Stimulated activated CD4-positive, alpha-beta T cell treated with anti-CD3 and anti-CD28 coated beads, Interleukin-12 subunit alpha, Interleukin-12 subunit beta, amount 100 ng/mL, for 48 hours (primary cell): ENCODE results near the gene MYO15B.

Experiments
- DNase-seq, 3 donors: peaks; one replicate each; pipeline ENCODE4 v3.0.0-alpha.2; 2020; ENCODE audit warnings: low read depth in 2 of 3, low spot score in 1 of 3

The MYO15B gene

DNA sequence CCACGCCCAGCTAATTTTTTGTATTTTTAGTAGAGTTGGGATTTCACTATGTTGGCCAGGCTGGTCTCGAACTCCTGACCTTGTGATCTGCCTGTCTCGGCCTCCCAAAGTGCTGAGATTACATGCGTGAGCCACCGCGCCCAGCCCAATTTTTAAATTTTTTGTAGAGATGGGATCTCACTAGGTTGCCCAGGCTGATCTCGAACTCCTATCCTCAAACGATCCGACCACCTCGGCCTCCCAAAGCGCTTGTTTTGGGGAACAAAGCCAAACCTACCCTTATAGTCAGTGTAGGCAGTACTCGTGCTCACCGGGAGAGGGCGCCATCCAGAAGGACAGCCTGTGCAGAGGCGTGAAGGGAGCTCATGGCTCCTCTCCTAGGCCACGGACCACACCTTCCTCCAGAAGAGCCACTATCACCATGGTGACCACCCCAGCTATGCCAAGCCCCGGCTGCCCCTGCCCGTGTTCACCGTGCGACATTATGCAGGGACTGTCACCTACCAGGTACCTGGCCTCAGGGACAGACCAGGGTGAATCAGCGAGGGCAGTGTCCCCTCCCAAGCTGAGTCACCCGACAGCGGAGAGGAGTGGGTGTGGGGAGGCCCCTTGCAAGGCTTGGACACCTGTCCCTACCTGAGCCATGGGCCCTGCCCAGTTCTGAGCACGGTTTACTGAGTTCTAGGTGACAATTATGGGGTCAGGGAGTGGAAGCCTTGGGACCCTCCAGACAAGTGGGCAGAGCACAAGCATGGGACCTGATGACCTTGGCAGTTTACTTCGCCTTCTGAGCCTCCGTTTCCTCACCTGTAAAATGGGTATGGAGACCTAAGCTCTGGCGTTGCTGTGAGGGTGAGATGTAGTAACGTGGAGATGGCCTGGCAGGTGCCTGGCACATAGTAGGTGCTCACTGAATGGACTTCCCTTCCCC, 13.7 kb downstream of the MYO15B start:
- DNase-seq: peak; percentile 42 to 69 (median 51)

DNA sequence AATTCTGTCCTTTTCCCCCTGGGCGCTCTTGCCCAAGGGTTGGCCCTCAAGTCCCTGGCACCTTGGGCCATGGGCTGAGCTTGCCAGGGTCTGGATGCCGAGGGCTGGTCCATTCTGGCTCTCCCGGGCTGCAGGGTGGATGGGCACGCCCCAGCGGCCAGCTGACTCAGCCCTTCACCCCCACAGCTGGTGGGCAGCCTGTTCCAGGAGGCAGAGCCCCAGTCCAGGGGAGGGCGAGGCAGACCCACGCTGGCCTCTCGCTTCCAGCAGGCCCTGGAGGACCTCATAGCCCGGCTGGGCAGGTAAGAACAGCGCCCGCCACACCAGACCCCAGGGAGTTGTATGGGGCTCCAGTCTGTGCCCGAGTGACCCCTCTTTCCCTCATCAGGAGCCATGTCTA, 15.0 kb downstream of the MYO15B start:
- no peak for DNase-seq

DNA sequence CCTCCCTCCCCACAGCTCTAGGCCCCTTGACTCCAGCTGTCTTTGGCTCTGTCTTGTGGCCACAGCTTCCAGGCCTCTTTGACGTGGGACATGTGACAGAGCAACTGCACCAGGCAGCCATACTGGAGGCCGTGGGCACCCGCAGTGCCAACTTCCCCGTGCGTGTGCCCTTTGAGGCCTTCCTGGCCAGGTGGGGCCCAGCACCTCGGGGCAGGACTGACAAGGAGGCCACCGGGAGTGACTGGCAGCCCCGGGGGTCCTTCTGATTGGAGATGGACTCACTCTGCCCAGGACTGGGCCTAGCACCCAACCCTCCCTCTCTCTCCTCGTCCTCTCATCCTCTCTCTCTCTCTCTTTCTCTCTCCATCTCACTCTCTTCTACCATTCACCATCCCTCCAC, 15.5 kb downstream of the MYO15B start:
- DNase-seq: no peak

DNA sequence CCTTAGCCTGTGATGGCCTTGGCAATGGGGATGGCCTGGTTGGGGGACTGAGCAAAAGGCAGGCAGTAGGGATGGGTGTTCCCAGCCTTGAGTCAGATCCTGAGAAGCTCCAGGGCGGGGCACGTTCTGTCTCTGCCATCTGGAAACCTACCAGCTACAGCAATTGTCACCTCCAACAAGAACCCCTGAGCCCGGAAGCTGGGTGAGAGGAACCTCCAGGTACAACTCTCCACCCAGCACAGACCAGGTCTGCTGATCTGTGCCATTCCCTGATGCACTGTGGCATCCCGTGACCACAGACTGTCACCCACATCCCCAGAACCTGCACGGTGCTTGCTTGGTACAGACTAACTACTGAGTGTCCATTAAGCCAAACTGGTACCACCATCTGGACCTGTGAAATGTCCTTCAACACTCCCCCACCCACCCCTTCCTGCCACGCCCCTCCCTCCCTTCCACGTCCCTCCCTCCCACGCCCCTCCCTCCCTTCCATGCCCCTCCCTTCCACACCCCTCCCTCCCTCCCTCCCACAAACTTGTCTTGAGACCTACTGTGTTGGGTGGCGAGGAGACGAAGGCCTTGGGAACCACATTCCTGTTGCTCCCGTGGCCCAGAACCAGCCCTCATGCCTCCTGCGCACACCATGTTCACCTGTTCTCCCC, 16.6 kb downstream of the MYO15B start:
- no peak for DNase-seq

DNA sequence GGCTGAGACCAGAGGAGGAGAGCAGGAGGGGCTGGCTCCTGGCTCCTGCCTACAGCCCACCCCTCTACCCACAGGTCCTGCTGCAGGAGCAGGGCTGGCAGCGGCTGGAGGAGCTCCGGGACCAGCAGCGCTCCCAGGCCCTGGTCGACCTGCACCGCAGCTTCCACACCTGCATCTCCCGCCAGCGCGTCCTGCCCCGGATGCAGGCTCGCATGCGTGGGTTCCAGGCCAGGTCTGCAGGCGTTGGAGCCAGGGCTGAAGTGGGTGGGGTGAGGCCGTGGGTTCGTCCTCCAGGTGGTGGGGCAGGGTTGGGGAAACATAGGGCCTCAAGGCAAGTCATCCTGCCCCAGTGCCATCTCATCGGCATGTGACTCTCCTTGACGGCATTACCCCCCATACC, 18.2 kb downstream of the MYO15B start:
- no peak for DNase-seq

DNA sequence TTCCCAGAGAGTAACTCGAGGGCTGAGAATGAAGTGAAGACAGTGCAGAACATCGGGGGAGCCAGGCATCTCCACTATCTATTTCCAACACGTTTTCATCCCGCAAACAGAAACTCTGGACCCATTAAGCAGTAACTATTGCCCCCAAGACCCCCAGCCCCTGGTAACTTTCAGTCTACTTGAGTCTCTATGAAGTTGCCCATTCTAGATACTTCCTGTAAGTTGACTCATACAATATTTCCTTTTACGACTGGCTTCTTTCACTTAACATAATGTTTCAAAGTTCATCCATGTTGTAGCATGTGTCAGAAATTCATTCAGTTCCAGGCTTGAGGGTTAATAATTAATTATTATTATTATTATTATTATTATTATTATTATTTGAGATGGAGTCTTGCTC, 19.5 kb downstream of the MYO15B start:
- no peak for DNase-seq

DNA sequence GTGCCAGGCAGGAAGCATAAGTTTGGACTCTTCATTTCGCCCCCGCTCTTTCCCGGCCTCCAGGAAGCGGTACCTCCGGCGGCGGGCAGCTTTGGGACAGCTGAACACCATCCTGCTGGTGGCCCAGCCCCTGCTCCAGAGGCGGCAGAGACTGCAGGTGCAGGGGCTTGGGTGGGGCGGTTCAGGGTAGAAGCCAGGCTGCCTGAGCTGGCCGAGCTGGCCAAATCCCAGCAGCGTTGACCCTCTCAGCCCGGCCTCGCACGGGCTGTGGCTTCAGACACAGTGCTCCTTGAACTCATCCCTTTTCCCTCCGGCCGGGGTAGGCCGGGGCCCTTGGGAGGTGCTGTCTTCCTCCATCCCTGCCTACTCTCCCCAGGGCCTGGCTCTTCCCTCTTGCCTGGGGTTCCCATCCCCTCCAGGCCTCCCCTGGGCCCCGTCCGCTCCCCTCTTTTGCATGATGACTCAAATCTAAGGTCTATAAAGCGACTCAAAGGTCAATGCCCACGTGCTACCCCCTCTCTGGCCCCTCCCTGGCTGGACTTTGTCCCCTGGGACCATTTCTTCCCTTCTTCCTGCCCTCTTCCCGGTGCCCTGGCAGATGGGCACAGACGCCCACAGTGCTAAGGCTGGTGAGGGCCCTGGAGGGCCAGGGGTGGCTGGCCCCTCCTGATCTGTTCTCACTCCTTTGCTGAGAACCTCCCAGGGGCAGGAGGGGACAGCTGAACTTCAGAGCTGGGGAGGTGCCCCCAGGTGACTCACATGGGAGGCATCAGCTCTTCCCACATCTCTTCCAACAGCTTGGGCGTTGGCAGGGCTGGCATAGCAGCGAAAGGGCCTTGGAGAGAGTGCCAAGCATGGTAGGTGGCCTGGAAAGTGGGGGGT, 22.7 kb downstream of the MYO15B start:
- no peak for DNase-seq

DNA sequence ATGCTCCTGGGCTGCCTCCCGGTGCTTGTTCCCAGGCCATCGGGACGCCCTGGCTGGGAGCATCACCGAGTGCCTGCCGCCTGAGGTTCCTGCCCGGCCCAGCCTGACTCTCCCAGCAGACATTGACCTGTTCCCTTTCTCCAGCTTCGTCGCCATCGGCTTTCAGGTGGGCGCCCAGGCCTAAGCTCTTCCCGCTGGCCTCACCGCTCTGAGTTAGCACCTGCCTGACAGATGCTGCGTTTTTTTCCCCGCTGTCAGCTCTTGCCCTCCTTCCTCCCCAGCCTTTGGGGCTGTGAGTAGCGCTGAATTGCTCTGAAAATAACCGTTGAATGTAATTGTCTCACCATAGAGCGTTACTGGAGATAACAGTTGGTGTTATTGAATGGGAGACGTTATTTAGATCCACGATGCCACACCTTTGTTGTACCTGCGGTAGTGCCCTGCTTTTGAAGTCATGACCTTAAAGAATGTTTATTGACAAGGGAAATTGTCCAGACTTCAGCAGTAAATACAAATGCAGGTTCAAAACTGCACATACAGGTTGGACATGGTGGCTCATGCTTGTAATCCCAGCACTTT, 24.3 kb downstream of the MYO15B start:
- no peak for DNase-seq

DNA sequence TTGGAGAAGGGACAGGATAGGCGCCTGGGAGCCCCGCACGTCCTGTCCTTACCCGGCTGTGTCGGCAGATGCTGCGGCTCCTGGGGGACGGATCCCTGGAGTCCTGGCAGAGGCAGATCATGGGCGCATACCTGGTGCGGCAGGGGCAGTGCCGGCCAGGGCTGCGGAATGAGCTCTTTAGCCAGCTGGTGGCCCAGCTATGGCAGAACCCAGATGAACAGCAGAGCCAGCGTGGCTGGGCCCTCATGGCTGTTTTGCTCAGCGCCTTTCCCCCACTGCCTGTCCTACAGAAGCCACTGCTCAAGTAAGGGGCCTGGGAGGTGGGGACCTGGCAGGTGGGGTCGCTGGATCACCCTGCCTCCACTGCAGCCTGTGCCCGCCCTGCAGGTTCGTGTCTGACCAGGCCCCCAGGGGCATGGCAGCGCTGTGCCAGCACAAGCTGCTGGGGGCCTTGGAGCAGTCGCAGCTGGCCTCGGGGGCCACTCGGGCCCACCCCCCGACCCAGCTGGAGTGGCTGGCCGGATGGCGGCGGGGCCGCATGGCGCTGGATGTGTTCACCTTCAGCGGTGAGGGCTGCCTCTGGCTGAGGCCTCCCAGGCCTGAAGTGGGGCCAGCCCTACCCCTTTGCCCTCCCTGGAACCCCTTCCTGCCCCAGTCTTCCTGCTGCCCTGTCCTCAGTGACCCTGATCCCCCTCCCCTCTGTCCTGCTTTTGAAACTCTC, 25.5 kb downstream of the MYO15B start:
- DNase-seq: no peak

DNA sequence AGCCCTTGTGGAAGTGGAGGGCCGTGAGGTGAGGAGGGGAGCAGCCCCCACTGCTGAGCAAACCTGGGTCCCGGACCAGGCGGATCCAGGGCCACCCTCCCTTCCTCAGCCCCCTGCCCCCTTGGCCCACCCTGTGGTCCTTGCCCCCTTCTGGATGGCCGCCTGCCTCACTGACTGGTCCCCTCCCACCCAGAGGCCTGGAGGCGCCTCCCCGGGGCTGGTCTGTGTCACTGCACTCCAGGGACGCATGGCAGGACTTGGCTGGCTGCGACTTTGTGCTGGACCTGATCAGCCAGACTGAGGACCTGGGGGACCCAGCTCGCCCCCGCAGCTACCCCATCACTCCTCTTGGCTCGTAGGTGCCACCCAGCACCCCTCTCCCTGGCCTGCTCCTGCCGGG, 26.4 kb downstream of the MYO15B start:
- no peak for DNase-seq

DNA sequence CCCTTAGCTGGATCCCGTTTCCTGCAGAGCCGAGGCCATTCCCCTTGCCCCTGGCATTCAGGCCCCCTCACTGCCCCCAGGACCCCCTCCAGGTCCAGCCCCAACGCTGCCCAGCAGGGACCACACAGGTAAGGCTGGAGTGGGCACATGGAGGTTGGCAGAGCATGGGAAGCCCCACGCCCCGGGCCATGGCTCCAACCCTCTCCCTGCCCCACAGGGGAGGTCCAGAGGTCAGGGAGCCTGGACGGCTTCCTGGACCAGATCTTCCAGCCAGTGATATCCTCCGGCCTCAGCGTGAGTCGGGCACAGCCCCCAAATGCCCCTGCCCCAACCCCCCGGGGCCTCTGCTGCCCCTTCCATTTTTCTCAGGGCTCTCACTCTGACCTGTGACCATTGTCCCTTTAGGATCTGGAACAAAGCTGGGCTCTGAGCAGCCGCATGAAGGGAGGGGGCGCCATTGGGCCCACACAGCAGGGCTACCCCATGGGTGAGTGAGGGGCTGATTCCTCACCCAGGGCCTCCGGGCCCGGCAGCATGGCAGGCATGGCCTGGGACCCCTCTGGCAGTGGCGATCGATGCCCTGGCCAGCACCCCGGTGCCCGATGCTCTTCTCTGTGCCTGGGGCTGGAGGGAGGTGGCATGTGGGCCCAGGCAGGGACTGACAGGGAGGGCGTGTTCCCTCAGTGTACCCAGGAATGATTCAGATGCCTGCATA, 27.1 kb downstream of the MYO15B start:
- no peak for DNase-seq

DNA sequence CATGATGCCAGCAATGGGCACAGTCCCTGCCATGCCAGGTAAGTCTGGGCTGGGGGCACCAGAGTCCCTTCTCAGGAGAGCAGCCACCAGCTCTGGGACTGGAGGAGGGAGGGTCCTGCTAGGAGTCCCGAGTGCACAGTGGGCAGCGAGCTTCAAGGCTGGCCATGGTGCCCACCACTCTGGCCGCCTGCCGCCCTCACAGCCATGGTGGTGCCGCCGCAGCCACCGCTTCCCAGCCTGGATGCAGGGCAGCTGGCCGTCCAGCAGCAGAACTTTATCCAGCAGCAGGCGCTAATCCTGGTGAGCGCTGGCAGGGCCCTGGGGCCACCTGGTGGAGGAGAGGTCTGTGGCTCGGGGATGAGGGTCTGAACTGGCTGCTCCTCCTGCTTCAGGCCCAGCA, 27.7 kb downstream of the MYO15B start:
- no peak for DNase-seq

DNA sequence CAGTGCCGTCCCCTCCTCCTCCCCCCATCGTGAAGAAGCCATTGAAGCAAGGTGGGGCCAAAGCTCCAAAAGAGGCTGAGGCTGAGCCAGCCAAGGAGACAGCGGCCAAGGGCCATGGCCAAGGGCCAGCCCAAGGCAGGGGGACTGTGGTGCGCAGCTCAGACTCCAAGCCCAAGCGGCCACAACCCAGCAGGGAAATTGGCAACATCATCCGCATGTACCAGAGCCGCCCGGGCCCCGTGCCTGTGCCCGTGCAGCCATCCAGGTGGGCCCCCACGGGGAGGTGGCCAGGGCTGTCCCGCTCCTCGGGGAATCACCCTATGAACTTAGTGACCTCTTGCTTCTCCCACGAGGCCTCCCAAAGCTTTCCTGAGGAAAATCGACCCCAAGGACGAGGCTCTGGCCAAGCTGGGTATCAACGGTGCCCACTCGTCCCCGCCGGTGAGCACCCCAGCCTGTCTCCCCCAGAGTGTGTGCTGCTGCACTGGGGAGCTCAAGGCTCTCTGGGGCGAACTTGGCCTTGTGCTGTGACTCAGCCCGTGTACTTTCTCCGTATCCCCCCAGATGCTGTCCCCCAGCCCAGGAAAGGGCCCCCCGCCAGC, 29.0 kb downstream of the MYO15B start:
- DNase-seq: no peak

DNA sequence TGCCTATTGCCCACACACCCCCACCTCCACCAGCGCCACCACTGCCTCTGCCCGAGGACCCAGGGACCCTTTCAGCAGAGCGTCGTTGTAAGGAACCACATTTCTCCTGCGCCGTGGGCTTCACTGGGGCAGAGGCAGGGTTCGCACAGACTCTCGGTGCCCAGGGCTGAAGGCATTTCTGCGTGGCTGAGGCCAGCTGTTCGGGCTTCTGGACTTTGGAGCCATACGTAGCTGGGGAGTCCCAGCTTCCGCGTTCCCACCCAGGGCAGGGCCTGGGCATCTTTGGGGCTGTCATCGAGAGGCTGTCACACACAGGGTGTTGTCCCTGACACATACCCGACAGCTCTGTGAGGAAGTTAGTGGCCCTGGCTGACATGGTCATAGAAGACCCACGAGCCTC, 29.6 kb downstream of the MYO15B start:
- no peak for DNase-seq

DNA sequence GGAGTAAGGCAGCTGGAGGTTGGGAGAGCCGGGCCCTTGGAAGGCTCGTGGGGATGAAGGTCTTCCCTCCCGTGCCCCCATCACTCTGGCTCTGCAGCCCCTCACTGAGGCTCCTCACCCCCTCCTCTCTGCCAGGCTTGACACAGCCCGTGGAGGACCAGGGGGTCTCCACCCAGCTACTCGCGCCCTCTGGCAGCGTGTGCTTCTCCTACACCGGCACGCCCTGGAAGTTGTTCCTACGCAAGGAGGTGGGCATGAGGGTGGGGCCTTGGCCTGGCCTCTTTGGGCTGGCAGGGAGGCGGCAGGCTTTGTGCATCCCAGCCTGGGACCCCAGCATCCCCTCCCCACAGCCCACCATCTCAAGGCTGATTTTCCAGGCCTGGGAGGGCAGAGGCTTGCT, 30.1 kb downstream of the MYO15B start:
- no peak for DNase-seq

DNA sequence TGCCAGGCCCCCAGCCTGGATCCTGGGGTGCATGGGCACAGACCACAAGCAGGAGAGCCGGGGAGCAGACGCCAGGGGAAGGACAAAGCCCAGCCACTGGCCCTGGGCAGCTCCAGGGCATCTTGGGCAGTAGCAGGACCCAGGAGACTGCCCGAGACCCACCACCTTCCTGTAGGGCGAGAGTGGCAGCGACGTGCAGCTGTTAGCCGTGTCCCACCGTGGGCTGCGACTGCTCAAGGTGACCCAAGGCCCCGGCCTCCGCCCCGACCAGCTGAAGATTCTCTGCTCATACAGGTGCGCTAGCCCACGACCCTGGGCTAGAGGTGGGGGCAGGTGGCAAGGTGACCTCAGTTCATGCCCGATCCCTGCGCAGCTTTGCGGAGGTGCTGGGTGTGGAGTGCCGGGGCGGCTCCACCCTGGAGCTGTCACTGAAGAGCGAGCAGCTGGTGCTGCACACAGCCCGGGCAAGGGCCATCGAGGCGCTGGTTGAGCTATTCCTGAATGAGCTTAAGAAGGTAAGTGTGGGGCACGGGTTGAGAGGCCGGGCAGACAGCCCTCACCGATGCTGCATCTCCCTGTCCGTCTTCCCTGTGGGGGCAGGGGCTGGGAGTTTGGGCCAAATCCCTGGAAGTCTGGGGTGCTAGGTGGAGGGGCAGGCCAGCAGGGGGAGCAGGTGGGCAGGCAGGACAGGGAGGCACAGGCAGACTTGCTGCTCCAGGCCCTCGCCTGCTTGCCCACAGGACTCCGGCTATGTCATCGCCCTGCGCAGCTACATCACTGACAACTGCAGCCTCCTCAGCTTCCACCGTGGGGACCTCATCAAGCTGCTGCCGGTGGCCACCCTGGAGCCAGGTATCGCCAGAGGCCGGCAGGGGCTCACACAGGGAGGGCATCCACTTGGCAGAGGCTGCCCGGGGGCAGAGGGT, 32.2 kb downstream of the MYO15B start:
- peak in 1 of 3 donors; percentile 11 for DNase-seq

DNA sequence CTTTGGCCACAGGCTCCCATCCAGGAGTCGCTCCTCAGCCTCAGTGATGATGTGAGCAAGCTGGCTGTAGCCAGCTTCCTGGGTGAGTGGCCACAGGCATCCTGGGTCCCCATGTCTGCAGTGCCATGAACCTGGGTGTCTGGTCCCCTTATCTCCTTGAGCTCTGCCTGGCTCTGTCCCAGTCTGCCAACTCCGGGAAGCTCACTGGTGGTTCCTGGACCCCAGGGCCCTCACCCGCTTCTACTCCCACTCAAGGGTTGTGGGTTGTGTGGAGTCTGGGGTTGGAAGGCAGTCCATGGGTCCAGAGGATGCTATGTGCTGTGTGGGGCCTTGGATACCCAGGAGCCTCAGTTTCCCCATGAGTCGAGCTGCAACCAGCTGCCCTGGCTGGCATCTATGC, 33.9 kb downstream of the MYO15B start:
- DNase-seq: no peak

DNA sequence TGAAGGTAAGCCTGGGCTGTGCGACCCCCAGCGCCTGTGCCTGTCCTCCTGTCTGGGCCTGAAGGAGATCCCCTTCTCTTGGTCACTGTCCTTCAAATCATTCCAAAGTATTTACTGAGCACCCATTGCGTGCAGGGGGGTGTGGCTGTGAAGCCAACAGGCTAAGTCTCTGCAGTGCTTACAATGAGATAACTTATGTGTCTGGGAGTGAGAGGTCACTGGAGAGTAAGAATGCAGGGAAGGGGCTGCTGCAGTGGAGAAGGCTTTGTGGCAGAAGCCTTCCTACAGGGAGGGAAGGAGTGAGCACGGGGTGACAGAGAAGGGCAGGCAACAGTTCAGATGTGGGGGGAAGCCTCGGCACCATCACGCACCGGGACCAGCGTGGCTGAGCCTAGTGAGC, 34.5 kb downstream of the MYO15B start:
- DNase-seq: no peak
